HG02852 (cell line): ENCODE measurements around the gene TICRR.

Source experiments
- ATAC-seq: cut with Tn5 transposase; IDR thresholded peaks from one replicate; pipeline ENCODE4 v1.9.1; 2021; ENCODE audit warnings: mild to moderate bottlenecking, moderate library complexity; ENCODE audit not compliant: unreplicated experiment

TICRR gene

GRCh38 chr15:89670971-89671560 is 95.8 kb downstream of the TICRR start:
- no peak for ATAC-seq

GRCh38 chr15:89671687-89672086 is 96.4 kb downstream of the TICRR start:
- no peak for ATAC-seq

DNA sequence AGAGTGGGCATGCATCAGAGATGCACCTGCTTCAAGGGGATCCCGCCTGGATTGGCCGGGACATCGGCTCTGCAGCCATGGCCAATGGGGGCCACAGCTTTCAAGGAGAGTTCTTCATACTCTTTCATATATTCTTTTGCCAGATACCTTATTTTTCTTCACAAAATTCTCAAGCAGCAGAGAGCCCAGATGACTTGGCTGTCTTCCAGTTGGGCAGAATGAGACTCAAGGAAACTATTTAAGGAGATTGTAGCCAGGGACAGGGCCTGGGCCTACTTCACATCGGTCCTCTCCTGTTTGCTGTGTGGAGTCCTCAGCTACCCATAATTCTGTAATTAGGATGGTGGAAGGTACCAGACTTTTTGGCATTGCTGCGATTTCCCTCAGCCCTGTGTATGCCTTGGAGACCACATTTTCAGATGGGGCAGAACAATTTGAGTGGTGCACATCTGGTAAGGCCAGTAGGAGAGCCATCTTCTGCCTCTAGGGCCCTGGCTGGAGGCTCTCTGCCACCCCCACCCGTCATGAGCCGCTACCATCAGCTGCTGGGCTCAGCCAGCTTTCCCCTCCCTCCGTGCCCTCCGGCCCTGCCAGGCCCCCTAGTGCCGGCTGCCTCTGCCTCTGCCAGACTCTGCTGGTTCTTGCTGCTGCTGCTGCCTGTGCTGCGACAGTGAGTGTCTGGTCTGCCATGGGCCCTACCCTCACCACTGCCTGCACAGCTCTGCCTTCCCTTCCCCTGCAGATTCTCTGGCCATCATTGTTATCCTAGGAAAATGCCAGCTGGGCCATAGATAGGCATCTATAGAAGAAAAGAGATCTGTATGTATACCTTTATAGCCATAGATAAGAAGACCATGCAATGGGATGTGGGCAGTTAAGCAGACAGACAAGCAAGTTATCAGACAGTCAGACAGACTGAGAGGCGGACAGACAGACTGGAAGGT is 97.2 kb downstream of the TICRR start:
- no peak for ATAC-seq

DNA sequence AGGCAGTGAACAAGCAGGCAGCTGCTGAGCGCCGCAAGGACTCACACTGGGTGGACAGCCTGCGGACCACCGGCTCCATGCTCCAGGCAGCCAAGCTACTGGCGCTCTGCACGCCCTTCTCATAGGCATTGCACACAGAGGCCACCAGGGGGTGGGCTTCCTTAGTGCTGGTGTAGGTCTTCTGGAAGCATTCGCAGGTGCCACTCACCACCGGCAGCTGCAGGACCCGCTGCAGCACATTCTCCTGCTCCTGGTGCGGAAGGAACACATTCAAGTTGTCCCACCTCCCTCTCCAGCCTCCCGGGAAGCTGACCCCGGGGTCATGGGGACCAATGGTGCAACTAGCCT is 97.9 kb downstream of the TICRR start:
- no peak for ATAC-seq

GRCh38 chr15:89674526-89674925 is 99.3 kb downstream of the TICRR start:
- no peak for ATAC-seq

- no peak for ATAC-seq
These were observed 100.3 kb downstream of the TICRR start for GRCh38 chr15:89675606-89676005.

DNA sequence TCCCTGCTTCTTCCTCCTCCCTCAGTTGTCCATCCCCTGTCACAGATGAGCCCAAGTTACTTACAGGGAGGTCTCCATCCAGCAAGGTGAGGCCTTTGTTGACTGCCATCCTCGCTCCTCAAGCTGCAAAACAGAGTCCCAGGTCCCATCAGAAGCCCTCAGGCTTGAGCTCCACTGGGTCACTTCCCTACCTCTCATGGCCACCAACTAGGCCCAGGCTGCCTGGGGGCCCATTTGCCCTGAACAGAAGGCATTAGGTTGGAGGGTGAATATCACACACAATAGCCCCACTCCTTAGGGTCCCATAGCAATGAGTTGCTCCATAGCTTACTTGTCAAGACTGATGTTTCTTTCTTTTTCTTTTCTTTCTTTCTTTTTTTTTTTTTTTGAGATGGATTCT is 102.1 kb downstream of the TICRR start:
- ATAC-seq: no peak
